Ishikawa (cell line): ENCODE data around the gene BANP.

Source experiments
- CREB1 ChIP-seq: IDR thresholded peaks from 2 replicates; pipeline ENCODE4 v1.6.1; 2012; ENCODE audit warnings: low read depth
- EGR1 ChIP-seq: IDR thresholded peaks from 2 replicates; pipeline ENCODE4 v1.6.1; 2012
- TCF12 ChIP-seq: IDR thresholded peaks from 2 replicates; pipeline ENCODE4 v1.6.1; 2012; ENCODE audit warnings: low read depth
- YY1 ChIP-seq: IDR thresholded peaks from 2 replicates; pipeline ENCODE4 v1.6.1; 2012; ENCODE audit warnings: low read depth
- TF ChIP-seq, protein P1 (sequence below): IDR thresholded peaks from 2 replicates; pipeline ENCODE4 v1.6.1; 2012

DNA sequence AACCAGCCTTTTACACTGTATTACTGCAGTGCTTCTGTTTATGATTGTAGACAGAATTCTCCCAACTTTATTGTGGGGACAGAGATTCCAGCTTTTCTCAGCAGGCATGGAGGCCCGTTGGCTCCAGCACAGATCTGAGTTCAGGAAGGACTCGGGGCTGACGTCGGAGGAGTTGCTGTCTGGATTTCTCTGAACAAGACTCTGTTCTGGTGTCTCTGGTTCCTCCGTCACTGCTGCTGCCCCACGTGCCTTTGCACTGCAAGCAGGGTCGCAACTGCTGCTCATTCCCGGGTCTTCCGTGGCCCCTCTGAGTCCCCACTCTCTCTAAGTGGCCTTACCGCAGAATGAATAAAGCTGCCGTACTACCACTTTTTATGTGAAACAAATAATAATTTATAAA lies 88.4 kb downstream of the BANP start:
- TF ChIP-seq EGR1 (no peak), YY1 (no peak), TCF12 (no peak), CREB1 (no peak)
- TF ChIP-seq, protein P1, sequence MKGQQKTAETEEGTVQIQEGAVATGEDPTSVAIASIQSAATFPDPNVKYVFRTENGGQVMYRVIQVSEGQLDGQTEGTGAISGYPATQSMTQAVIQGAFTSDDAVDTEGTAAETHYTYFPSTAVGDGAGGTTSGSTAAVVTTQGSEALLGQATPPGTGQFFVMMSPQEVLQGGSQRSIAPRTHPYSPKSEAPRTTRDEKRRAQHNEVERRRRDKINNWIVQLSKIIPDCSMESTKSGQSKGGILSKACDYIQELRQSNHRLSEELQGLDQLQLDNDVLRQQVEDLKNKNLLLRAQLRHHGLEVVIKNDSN = no peak
